Left lung (tissue), 10 donors: ENCODE data around the gene EBF3. TPM values are rescaled to one million over a fixed set of nuclear protein-coding genes. Genes with fewer than 3 reads are reported as not detected.

Experiments used
- ATAC-seq: fragments of 200-7000 bp; cut with Tn5 transposase; one replicate; pipeline ENCODE4 v1.9.1; 2020; ENCODE audit warnings: moderate library complexity
- DNase-seq, 4 donors: peaks; one replicate each; pipeline ENCODE4 v3.0.0-alpha.2; 2013 to 2020
- H3K27ac ChIP-seq, 2 donors: fragments of 200-600 bp; sonication (generic) in 1 of 2; one replicate each; pipeline versions ENCODE4 v1.5.0 to v1.8.0; 2020 to 2021
- H3K27me3 ChIP-seq, 2 donors: fragments of 200-600 bp; sonication (generic) in 1 of 2; one replicate each; pipeline versions ENCODE4 v1.5.0 to v1.8.0; 2020 to 2021
- H3K36me3 ChIP-seq, 2 donors: fragments of 200-600 bp; sonication (generic) in 1 of 2; one replicate each; pipeline versions ENCODE4 v1.5.0 to v1.8.0; 2020 to 2021
- H3K4me1 ChIP-seq, 2 donors: fragments of 200-600 bp; one replicate each; pipeline ENCODE4 v1.8.0; 2021
- H3K4me3 ChIP-seq, 2 donors: fragments of 200-600 bp; sonication (generic) in 1 of 2; one replicate each; pipeline versions ENCODE4 v1.5.0 to v1.8.0; 2020 to 2021; ENCODE audit warnings: mild to moderate bottlenecking in 1 of 2
- H3K9me3 ChIP-seq, 2 donors: fragments of 200-600 bp; sonication (generic) in 1 of 2; one replicate each; pipeline versions ENCODE4 v1.5.0 to v1.8.0; 2020 to 2021
- CTCF ChIP-seq, 2 donors: fragments of 200-600 bp; sonication (generic) in 1 of 2; IDR thresholded peaks; one replicate each; pipeline versions ENCODE4 v1.5.0 to v1.8.0; 2021; ENCODE audit warnings: antibody characterized with exemption in 2 of 2
- intact Hi-C, 2 donors: fragments of 100-400 bp; cut with DNase I; formaldehyde crosslinking; loops; one replicate each; pipeline versions ENCODE4 v1.11.2 to v1.14.2; 2022
- polyA plus RNA-seq, 6 donors: library from polyadenylated mRNA; unstranded; fragments of 120-200 nt; gene quantifications; one replicate each; pipeline ENCODE4 v1.2.1, GENCODE V29; 2013; ENCODE audit not compliant: insufficient read length in 6 of 6
- total RNA-seq, 2 donors: library from RNA; stranded (reverse); fragmentation: NEBNext Ultra II Directional; extraction: Animal tissue kit (Norgen Biotek cat#: 25700); gene quantifications; one replicate each; pipeline ENCODE4 v1.2.1, GENCODE V29; 2021
- donor health status: DM: no; HTN: yes; CAD: no.
- donor health status: DM: no; HTN: no; CAD: no.

The EBF3 gene
- total and polyA plus RNA-seq, 8 donors: 0.10 to 2.0 (median 1.4) TPM; not detected in 1

- DNase-seq (peak in 1 of 4 donors; percentile 70), ATAC-seq (no peak)
- no peak for TF ChIP-seq CTCF (IDR thresholded peaks at IDR 0.05)
- Histone ChIP-seq H3K4me1 (no peaks in the 10 kb centered on the region), H3K9me3 (no peaks in the 10 kb centered on the region), H3K27ac (no peak overlapping the region), H3K36me3 (no peaks in the 10 kb centered on the region), H3K27me3 (no peaks in the 10 kb centered on the region), H3K4me3 (no peak overlapping the region)
- intact Hi-C loops: no loop called here
Observed at GRCh38 chr10:129926066-129927055, 37.7 kb downstream of the EBF3 start.

- no peak for ATAC-seq
- peak in 1 of 4 donors; percentile 19 for DNase-seq
- H3K27me3 ChIP-seq: no peaks in the 10 kb centered on the region
- H3K4me1 ChIP-seq: no peaks in the 10 kb centered on the region
- H3K9me3 ChIP-seq: no peaks in the 10 kb centered on the region
- intact Hi-C loops: no loop called here
- TF ChIP-seq CTCF (IDR thresholded peaks at IDR 0.05): no peak
- no peaks in the 10 kb centered on the region for H3K36me3 ChIP-seq
- H3K27ac ChIP-seq: no peak overlapping the region
- H3K4me3 ChIP-seq: no peak overlapping the region
Observed at GRCh38 chr10:129924375-129925085, 39.5 kb downstream of the EBF3 start.

- ATAC-seq: no peak
- intact Hi-C loops: no loop called here
- H3K27me3 ChIP-seq: no peaks in the 10 kb centered on the region
Observed at GRCh38 chr10:129922598-129923123, 41.4 kb downstream of the EBF3 start.

GRCh38 chr10:129921801-129922597 lies 42.1 kb downstream of the EBF3 start:
- Histone ChIP-seq H3K27me3 (no peaks in the 10 kb centered on the region), H3K4me3 (no peak overlapping the region), H3K4me1 (no peaks in the 10 kb centered on the region), H3K9me3 (no peaks in the 10 kb centered on the region), H3K27ac (no peak overlapping the region), H3K36me3 (no peaks in the 10 kb centered on the region)
- peak in 2 of 4 donors; percentile 11 to 71 for DNase-seq
- ATAC-seq: no peak
- TF ChIP-seq CTCF (IDR thresholded peaks at IDR 0.05): no peak
- intact Hi-C loops: no loop called here

More at GRCh38 chr10:129922598-129923123, 41.4 kb downstream of the EBF3 start:
- no peak for TF ChIP-seq CTCF (IDR thresholded peaks at IDR 0.05)
- Histone ChIP-seq H3K9me3 (no peaks in the 10 kb centered on the region), H3K4me1 (no peaks in the 10 kb centered on the region), H3K36me3 (no peaks in the 10 kb centered on the region), H3K4me3 (no peak overlapping the region), H3K27ac (no peak overlapping the region)
- DNase-seq: peak in 2 of 4 donors; percentile 25 to 37
